ENCODE measurements around the gene FITM1.

Gene FITM1

DNA sequence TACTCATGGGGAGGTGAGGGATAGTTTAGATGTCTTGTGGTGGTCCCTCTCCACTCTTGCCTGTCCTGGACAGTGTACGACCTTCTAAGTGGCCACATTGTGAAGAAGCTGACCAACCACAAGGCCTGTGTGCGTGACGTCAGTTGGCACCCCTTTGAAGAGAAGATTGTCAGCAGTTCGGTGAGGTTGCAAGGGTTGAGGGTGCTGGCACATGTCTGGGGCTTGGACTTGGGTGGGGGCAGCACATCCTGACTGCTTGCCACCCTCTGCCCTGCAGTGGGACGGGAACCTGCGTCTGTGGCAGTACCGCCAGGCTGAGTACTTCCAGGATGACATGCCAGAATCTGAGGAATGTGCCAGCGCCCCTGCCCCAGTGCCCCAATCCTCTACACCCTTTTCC lies 7.6 kb upstream of the FITM1 start:
- DNase-seq, result no peak

DNA sequence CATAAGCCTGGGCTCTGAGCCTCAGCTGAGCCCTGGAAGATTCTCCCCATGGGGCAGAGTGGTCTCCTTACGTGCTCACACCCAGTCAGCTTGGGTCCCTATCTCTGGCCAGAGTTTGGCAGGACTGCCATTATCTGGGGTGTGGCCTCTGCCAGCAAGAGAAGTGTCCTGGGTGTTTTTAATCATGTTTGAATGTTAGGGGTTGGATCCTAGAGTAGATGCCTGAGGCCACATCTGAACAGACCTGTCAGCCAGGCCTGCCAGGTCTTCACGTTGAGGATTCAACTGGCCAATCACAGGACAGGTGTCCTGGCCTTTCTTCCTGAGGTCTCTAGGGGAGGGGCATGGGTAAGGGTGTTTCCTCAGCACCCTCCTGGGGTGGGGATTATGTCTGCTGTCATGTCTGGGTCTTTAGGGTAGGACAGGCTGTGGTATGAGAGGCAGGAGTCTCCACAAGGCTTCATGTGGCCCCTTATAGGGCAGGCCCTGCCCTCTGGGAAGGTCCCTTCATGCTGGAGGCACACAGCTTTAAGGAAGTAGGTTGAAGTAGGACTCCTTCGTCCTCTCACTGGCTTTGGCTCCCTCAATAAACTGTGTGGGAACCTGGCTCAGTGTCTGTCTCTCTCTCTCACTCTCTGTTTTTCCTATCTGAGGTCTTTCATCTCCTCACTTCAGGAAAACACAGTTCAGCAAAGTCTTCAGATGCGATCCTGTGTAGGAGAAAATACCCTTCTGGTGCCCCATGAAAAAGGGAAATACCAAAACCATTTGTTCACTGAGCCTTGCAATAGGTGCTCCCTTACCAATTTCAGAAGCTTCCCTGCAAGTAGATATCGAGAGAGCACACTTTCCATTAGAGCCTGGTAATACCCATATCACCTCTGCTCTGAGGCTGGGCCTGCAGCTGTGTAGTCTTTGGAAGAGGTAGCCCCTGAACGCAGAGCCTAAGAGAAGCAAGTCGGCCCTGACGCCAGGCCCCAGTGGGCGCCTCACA lies 6.7 kb upstream of the FITM1 start:
- no peak for DNase-seq

DNA sequence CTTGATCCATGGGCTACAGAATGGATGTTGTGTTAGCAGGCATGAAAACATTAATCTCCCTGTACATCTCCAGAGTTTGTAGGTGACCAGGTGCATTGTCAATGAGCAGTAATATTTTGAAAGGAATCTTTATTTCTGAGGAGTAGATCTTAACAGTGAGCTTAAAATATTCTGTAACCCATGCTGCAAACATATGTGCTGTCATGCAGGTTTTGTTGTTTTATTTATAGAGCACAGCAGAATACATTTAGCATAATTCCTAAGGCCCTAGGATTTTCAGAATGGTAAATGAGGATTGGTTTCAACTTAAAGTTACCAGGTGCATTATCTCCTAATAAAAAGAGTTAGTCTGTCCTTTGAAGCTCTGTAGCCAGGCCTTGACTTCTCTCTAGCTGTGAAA lies 3.5 kb upstream of the FITM1 start:
- no peak for DNase-seq

DNA sequence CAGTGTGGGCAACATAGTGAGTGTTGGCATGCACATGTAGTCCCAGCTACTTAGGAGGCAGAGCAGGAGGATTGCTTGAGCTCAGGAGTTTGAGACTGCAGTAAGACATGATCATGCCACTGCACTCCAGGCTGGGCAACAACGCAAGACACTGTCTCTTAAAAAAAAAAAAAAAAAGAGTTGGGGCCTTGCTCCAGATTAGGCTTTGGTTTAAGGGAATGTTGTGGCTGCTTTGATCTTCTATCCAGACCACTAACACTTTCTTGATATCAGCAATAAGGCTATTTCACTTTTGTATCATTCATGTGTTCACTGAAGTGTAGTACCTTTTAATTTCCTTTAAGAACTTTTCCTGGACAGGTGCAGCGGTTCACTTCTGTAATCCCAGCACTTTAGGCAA lies 2.8 kb upstream of the FITM1 start:
- DNase-seq, result no peak

DNA sequence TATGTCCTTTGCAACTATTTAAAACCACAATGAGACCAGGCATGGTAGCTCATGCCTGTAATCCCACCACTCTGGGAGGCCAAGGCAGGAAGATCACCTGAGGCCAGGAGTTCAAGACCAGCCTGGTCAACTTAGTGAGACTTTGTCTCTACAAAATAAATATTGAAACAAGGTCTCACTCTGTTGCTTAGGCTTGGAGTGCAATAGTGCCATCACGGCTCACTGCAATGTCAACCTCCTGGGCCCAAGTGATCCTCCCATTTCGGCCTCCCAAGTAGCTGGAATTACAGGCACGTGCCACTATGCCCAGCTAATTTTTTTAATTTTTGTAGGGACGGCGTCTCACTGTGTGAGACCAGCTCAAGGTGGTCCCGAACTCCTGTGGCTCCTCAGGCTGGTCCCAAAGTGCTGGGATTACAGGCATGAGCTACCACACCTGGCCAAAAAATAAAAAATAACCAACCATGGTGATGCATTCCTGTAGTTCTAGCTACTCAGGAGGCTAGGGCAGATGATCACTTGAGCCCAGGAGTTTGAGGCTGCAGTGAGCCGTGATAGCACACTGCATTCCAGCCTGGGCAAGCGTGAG lies 955 bp upstream of the FITM1 start:
- no peak for DNase-seq

DNA sequence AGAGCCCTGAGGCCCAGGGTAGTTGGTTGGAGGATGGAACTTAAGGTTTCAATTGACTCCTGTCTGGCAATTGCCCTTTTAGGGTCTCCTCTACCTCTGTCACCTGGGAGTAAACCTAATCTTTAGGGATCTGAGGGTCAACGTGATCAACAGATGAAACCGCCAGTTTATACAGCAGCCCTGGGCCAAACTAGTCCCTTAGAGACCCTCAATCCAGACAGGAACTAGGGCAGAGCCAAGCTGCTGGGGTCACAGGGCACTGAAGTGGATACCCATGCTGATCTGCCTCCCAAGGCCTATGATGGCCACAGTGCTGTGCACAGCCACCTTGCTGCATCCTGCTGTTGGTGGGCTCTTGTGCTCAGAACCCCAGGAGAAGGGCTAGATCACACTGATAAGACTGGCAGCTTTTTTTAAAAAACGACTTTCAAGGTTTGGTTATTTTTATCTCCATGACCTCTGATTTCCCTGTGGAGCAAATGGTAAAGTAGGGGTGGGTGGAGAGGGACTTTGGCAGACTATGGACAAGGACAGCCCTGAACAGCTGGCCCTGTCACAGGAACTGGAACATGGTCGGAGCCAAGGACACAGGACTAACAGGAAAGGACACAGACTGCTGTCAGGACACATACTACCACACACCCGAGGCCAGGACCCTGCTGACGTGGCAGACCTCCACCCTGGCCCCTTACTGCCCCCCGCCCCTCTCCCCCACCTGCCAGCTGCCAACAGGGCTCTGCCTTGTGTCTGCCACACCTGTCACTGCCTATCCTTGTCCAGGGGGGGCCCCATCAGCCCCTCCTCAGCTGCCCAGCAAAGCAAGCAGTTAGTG lies 474 bp downstream of the FITM1 start:
- no peak for DNase-seq

DNA sequence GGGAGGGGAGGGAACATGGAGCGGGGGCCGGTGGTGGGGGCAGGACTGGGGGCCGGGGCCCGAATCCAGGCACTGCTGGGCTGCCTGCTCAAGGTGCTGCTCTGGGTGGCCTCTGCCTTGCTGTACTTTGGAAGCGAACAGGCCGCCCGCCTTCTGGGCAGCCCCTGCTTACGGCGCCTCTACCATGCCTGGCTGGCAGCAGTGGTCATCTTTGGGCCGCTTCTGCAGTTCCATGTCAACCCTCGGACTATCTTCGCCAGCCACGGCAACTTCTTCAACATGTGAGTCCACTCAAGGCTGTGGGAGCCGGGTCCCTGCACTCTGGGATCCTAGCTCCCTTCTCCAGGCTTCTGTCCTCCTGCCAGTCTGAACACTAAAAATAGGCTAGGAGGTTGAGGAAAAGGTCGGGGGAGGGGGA lies 1.1 kb downstream of the FITM1 start:
- no peak for DNase-seq

DNA sequence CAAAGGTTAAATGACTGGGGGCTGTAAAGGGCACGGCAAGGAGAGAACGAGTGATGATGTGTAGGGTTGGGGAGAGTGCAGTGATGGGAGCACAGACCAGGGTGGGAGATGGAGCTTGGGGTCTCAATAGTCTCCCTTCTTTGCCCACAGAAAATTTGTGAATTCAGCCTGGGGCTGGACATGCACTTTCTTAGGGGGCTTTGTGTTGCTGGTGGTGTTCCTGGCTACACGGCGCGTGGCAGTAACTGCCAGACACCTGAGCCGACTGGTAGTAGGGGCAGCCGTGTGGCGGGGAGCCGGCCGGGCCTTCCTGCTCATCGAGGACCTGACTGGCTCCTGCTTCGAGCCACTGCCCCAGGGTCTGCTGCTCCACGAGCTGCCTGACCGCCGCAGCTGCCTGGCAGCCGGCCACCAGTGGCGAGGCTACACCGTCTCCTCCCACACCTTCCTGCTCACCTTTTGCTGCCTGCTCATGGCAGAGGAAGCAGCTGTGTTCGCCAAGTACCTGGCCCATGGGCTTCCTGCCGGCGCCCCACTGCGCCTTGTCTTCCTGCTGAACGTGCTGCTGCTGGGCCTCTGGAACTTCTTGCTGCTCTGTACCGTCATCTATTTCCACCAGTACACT lies 1.7 kb downstream of the FITM1 start:
- DNase-seq, result peak; percentile 32

DNA sequence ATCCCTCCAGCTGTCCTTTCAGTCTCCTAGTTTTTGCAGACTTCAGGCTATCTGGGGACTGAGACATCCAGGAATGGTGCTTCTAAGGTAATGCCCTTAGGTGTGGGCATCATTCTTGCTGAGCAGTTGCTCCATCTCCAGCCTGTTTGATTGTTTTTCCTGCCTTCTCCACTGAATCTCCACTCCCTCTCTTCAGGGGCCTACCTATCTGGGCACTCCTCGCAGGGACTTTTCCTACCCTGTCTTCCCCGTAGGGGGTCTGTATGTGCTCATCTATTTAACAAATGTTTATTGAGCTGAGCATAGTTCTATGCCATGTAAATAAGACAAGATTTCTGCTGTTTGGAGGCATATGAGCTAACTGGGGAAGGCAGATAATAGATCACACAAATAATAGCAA lies 2.5 kb downstream of the FITM1 start:
- no peak for DNase-seq

DNA sequence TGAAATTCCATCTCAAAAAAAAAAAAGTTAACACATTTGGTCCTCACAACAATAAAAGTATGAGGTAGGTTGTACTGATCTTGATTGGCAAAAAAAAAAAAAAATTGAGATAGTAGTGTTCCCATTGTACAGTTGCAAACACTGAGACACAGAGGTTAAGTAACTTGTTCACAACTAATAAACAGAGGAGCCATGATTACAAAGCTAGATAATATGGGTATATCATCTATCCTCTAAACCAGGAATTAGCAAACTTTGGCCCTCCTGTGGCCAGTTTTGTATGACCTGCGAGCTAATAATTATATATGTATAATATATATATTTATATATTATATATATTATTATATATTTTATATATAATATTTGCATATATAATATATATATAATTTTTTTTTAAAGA lies 3.3 kb downstream of the FITM1 start:
- no peak for DNase-seq

DNA sequence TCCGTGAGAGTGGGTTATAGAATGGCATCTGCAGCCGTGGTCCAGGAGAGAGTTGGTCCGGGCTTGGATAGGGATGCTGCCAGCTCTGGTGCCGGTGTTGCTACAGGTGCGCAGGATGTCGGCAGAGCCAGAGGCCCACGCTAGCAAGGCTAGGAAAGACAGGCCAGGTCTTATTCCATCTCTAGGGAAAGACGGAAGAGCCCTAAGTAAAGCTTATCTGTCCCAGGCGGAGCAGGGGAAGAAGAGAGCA lies 5.0 kb downstream of the FITM1 start:
- no peak for DNase-seq

DNA sequence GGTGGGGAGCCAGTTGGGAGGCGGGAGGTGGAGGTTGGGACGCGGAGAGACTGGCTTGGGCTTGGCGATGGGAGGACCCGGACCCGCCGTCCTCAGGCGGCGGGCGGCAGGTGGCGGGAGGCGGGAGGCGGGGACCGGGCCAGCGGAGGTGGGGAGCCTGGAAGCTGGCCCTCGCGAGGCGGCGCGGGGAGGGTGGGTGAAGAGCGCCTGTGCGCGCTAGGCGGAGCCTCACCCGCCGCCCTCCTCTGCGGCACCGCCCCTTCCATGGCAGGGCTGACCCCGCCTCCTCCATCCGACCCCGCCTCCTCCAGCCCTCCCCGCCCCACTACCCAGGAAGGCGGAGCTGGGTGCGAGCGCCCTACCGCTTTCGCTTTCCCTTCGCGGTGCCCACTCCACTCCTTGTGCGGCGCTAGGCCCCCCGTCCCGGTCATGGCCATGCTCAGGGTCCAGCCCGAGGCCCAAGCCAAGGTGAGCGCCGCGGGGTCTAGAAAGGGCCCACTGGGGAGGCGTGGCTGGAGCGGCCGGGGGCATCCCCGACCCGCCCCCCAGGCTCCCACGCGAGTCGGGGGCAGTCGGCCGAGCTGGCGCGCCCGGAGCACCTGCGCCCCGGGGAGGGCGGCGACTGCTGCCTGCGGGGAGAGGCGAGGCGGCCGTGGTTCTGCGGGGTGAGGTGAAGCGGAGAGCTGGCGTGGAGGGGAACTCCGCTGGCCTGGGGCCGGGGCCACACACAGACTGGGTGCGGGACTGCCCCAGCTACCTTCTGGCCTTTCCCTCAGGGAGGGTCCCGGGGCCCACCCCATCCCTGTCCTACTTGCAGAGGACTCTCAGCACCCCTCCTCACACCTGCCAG lies 5.6 kb downstream of the FITM1 start, which contains the start of gene PSME1:
TSS of gene PSME1 (plus strand) at position 361 of the 850 bp plus-strand sequence. CDS start at position 430, 69 bp downstream.
- peak; percentile 90 for DNase-seq

DNA sequence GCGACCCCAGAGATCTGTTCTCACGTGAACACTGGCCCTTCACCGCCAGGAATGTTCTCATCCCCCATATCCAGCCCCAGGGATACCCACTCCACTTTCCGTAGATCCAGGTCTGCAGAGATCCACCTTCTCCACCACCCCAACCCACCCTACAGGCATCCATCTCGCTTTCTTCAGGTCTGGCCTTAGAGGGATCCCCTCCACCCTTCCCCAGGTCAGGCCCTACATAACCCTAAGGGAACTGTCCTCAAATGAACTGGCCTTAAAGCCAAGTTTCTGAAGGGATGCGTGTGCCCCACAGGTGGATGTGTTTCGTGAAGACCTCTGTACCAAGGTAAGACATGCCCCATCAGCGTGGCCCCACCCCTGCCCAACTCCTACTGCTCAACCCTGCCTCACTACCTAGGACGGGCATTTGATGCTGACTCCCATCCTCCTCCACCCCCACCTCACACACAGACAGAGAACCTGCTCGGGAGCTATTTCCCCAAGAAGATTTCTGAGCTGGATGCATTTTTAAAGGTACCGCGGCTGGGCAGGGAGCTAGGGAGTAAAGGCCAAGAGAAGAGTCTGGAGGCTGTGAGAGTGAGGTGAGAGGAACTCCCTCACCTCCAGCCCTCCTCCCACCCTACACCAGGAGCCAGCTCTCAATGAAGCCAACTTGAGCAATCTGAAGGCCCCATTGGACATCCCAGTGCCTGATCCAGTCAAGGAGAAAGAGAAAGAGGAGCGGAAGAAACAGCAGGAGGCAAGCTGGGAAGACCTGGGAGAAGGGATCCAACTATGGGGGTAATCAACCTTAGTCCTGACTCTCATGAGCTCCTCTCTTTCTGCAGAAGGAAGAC lies 6.4 kb downstream of the FITM1 start:
- DNase-seq, result no peak

DNA sequence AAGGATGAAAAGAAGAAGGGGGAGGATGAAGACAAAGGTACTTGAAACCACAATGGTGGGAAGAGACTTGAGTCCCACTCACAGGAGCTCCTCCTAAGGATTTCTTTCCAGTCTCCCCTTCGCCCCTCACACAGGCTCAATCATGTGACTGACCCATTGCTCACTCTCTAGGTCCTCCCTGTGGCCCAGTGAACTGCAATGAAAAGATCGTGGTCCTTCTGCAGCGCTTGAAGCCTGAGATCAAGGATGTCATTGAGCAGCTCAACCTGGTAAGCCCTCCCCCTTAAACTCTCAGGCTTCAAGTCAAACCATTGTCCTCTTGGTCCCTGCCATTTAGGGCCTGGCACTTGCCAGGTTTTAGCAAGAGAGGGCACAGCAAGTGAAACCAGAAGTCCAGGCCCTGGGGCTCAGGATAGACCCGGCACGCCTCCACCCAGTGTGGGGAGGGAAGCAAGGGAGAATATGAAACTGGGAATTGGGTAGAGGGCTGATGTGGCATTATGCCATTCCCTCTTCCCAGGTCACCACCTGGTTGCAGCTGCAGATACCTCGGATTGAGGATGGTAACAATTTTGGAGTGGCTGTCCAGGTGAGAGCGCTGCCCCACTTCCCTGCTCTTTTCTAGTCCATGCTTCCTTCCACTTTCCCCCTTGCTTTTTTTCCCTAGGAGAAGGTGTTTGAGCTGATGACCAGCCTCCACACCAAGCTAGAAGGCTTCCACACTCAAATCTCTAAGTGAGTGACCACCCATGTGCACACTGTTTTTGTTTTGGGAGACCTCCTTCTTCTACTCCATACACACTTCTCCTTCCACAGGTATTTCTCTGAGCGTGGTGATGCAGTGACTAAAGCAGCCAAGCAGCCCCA lies 7.3 kb downstream of the FITM1 start:
- no peak for DNase-seq

DNA sequence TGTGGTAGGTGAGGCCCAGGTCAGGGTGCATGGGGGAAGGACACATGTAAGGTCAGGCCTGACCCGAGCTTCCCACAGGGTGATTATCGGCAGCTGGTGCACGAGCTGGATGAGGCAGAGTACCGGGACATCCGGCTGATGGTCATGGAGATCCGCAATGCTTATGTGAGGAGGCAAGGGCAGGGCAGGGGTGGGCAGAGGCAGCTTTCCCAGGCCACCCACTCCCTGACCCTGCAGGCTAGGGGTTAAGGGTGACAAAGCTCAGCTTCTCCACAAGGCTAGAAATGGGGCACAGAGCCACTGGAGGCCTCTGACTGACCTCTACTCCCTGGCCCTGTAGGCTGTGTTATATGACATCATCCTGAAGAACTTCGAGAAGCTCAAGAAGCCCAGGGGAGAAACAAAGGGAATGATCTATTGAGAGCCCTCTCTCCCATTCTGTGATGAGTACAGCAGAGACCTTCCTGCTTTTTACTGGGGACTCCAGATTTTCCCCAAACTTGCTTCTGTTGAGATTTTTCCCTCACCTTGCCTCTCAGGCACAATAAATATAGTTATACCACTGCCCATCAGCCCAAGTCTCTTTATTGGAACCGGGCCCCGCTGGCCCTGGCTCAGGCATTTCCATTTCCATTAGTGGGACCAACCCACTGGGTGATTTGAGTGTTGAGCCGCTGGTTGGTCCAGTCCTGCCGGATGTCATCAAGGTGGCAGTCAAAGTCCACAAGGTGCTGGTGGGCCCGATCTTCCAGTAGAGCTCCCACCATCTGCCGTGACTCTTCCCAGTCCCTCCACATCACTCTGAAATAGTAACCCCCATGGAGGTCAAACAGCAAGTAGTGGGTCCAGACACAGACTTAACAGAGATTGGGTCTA lies 8.2 kb downstream of the FITM1 start:
- no peak for DNase-seq

DNA sequence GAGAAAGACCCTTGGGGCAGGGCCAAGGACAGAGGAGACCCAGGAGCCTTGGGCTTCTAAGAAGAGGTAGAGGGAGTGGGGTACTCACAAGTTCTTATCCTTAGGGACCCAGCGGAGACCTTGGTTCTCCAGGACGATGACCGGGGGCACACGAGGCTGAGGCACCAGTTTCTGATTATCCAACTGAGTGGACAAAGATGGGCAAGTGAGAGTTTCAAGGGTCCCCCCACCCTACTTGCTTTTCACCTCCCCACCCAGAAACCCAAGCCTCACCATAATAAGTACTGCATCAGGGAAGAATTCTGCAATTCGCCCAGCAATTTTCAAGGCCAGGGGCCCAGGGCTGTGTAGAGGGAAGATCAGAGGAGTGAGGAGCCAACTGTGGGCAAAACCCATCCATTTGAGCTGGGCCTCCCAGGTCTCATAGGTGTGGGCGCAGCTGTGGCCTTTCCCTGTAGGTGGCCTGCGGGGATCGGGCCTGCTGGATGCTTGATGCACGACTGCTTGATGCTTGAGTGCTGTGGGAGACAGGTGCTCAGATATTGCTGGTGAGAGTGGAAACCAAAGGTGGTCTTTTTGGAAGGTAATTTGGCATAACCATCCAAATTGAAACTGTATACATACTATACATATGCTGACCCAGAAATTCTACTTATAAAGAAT lies 8.9 kb downstream of the FITM1 start:
- DNase-seq, result no peak

DNA sequence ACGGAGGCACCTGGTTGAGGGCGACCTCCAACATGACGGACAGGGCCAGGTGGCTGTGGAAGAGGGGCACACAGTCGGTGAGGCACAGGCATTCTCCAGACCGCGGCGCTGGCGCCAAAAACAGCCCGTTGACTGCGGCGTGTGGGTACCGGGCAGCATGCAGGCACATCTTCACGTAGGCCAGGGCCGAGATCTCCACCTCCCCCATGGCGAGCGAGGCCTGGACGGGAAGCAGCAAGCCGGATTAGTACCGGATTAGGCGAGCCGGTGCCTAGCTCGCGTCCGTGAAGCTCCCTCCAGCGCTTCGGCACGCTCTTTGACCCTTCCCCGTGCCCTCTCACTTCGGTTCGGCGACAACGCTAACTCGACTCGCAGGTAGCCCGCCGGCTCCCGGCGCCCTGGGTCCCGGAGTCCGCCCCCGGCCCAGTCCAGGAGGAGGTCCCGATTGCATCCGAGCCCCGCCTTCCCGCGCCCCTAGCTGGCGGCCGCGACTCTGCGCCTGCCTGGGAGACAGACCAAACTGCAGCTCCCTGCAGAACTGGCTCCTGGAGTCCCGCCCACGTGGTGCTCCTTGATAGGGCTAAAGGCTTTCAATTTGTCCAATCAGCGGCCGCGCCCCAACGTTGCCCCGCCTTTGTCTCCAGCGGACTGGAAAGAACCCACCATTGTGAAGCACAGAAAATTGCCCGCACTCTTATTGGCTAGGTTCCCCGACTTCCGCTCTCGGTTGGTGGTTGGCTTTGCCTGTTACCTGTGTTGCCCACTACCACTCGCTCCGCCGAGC lies 10.8 kb downstream of the FITM1 start, which contains the start of gene EMC9:
TSS of gene EMC9 (minus strand) at position 495 of the 784 bp plus-strand sequence. CDS start at position 208, 287 bp downstream.
- peak; percentile 99 for DNase-seq
